Effector memory CD4-positive, alpha-beta T cell (primary cell): ENCODE results near the gene DCDC2B.
A peak's percentile ranks its signal among the peaks of the same experiment; 100 is the strongest.
"Not testable (repeated sequence)": the region's sequence is repeated elsewhere in the genome, so short reads cannot be mapped to it uniquely, and the experiment has no call there.

ENCODE experiments used
- DNase-seq, 3 donors: peaks; one replicate each; pipeline ENCODE4 v3.0.0-alpha.2; 2020
- H3K27ac ChIP-seq: 2 replicates; pipeline ENCODE4 v1.7.0; 2013; ENCODE audit warnings: mild to moderate bottlenecking, low read length, moderate library complexity; ENCODE audit not compliant: insufficient read depth, poor library complexity, severe bottlenecking
- H3K27me3 ChIP-seq: replicated peaks from 2 replicates; pipeline ENCODE4 v1.7.0; 2013; ENCODE audit warnings: mild to moderate bottlenecking, low read length; ENCODE audit not compliant: insufficient read depth, control insufficient read depth, poor library complexity, severe bottlenecking
- H3K36me3 ChIP-seq: 2 replicates; pipeline ENCODE4 v1.7.0; 2013; ENCODE audit warnings: mild to moderate bottlenecking, low read length, moderate library complexity; ENCODE audit not compliant: control insufficient read depth, insufficient read depth
- H3K4me1 ChIP-seq: 2 replicates; pipeline ENCODE4 v1.7.0; 2013; ENCODE audit warnings: low read length, mild to moderate bottlenecking; ENCODE audit not compliant: control insufficient read depth, insufficient read depth, poor library complexity, severe bottlenecking
- H3K4me3 ChIP-seq: 2 replicates; pipeline ENCODE4 v1.7.0; 2013; ENCODE audit warnings: low read length, low read depth, mild to moderate bottlenecking; ENCODE audit not compliant: insufficient read depth, poor library complexity, severe bottlenecking
- H3K9me3 ChIP-seq: 2 replicates; pipeline ENCODE4 v1.7.0; 2013; ENCODE audit warnings: mild to moderate bottlenecking, low read length, moderate library complexity; ENCODE audit not compliant: control insufficient read depth
- total RNA-seq, 3 donors: gene quantifications; one replicate each; lab custom pipeline; 2026; lab: John Stamatoyannopoulos, UW

DCDC2B gene
- 0 to 0.19 (median 0.17) reads per million in 3 donors for total RNA-seq

DNA sequence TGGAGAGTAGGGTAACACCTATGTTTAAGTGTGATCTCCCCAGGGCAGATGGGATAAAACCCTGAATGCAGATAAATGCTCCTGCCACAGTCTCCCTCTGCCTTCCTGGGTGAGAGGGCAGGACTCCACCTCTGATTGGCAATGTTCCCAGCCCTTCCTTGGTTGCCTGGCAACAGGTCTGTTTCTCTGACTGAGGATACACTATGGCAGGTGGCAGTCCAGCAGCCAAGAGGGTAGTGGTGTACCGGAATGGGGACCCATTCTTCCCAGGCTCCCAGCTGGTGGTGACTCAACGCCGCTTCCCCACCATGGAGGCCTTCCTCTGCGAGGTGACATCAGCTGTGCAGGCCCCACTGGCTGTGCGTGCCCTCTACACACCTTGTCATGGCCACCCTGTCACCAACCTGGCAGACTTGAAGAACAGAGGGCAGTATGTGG lies at the start of gene DCDC2B:
Gene DCDC2B (plus strand): TSS at position 199 of the 438 bp plus-strand sequence. CDS start 5 bp downstream, at position 204.
- no peaks in the 10 kb centered on the region for H3K9me3 ChIP-seq
- H3K4me3 ChIP-seq, result no peak within 1 kb of the TSS
- no peak for DNase-seq
- peaks cover 14% of the 10 kb centered on the region for H3K4me1 ChIP-seq
- no peaks in the 10 kb centered on the region for H3K27me3 ChIP-seq
- H3K36me3 ChIP-seq, result no peaks in the 10 kb centered on the region
- H3K27ac ChIP-seq, result no peak within 1 kb of the TSS

DNA sequence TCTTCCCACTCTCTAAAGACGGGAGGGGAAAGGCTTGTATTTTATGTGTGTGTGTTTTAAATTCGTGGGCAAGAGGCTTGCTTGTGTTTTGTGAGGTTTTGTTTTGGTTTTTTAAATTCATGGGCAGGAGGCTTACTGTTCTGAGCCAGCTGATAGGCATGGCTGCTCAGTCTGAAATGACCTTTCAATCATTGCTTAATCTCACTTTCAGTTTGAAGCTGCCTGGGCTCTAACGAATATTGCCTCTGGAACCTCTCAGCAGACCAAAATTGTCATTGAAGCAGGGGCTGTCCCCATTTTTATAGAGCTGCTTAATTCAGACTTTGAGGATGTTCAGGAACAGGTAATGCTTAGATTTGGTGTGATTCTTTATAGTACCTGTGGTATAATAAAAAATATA lies 49.7 kb upstream of the DCDC2B start:
- Histone ChIP-seq H3K27me3 (no peaks in the 10 kb centered on the region), H3K36me3 (peaks cover 77% of the 10 kb centered on the region), H3K9me3 (no peaks in the 10 kb centered on the region), H3K27ac (no peak overlapping the region), H3K4me1 (no peaks in the 10 kb centered on the region), H3K4me3 (no peak overlapping the region)
- DNase-seq, result no peak

DNA sequence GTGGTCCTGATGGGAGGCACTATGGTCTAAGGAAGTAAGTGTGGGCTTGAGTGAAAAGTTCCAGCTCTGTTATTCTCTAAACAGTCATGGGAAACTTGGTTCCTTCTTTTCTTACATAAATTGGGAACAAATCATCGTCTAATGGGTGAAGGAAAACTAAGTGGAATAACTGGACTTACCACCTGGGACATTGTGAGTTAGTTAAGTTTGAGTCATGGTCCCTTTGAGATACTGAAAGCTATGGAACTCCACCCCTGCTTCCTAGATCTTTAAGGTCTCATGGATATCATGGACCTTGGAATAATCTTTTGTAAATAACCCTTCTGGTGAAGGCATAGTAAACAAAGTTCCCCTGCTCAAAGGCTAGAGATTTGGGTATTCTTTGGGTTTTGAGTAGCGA lies 45.5 kb upstream of the DCDC2B start:
- Histone ChIP-seq H3K36me3 (peaks cover 61% of the 10 kb centered on the region), H3K27ac (no peak overlapping the region), H3K4me1 (no peaks in the 10 kb centered on the region), H3K27me3 (no peaks in the 10 kb centered on the region), H3K9me3 (no peaks in the 10 kb centered on the region), H3K4me3 (no peak overlapping the region)
- DNase-seq, result no peak

DNA sequence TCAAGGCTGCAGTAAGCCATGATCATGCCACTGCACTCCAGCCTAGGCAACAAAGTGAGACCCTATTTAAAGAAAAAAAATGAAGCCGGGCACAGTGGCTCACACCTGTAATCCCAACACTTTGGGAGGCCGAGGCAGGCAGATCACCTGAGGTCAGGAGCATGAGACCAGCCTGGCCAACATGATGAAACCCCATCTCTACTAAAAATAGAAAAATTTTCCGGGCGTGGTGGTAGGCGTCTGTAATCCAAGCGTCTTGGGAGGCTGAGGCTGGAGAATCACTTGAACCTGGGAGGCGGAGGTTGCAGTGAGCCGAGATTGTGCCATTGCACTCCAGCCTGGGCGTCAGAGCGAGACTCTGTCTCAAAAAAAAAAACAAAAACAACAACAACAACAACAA lies 43.3 kb upstream of the DCDC2B start:
- not testable (repeated sequence) for H3K27me3 ChIP-seq, H3K27ac ChIP-seq, H3K4me1 ChIP-seq, DNase-seq, H3K9me3 ChIP-seq, H3K4me3 ChIP-seq
- peaks cover 62% of the 10 kb centered on the region for H3K36me3 ChIP-seq

DNA sequence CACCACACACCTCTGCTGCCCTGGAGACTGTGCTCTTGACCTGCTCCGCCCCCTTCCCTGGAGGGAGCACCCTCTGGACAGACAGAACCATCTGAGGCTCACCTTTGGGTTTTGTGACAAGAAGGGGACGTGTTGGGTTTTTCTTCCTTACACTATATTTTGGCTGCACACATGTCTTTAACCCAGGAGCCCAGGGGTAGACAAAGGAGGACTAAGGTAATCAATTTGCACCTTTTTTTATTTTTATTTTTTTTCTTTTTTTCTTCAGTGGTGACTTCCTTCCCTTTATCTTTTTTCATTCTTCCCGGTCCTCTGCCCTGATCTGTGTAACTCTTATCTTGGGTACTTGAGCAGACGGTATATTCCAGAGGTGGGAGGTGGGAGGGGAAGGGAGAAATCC lies 37.9 kb upstream of the DCDC2B start:
- no peaks in the 10 kb centered on the region for H3K9me3 ChIP-seq
- H3K36me3 ChIP-seq, result peaks cover 47% of the 10 kb centered on the region
- DNase-seq, result no peak
- H3K27me3 ChIP-seq, result no peaks in the 10 kb centered on the region
- H3K27ac ChIP-seq, result no peak overlapping the region
- H3K4me1 ChIP-seq, result no peaks in the 10 kb centered on the region
- no peak overlapping the region for H3K4me3 ChIP-seq

DNA sequence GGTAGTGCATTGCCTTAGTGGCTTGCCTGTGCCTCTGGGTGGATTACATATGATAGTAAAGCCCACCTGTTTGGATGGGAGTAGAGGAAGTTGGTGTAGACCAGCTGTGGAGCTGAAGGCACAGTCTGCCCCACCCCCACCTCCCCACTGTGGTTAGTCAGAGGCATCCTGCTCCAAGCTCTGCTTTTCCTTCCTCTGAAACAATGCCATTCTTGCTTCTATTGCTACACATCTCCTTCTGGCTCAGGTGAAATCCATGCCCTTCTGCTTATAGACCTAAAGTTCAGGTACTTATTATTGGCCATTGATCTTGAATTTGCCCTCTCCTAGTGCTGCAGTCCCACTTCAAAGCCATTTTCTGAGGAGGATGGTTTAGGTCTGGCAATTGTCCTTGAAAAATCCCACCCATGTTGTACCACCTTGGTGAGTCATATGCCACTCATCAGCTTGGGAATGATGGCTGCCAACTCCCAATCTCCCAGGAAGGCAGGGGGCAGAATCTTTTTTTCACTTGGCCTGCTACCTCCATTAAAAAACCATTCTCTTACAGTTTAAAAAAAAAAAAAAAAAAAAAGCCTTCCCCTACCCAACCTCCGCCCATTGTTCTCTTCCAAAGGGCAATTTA lies 36.2 kb upstream of the DCDC2B start:
- Histone ChIP-seq H3K27me3 (no peaks in the 10 kb centered on the region), H3K27ac (no peak overlapping the region), H3K4me3 (no peak overlapping the region), H3K9me3 (no peaks in the 10 kb centered on the region), H3K36me3 (peaks cover 37% of the 10 kb centered on the region), H3K4me1 (no peaks in the 10 kb centered on the region)
- DNase-seq, result no peak

DNA sequence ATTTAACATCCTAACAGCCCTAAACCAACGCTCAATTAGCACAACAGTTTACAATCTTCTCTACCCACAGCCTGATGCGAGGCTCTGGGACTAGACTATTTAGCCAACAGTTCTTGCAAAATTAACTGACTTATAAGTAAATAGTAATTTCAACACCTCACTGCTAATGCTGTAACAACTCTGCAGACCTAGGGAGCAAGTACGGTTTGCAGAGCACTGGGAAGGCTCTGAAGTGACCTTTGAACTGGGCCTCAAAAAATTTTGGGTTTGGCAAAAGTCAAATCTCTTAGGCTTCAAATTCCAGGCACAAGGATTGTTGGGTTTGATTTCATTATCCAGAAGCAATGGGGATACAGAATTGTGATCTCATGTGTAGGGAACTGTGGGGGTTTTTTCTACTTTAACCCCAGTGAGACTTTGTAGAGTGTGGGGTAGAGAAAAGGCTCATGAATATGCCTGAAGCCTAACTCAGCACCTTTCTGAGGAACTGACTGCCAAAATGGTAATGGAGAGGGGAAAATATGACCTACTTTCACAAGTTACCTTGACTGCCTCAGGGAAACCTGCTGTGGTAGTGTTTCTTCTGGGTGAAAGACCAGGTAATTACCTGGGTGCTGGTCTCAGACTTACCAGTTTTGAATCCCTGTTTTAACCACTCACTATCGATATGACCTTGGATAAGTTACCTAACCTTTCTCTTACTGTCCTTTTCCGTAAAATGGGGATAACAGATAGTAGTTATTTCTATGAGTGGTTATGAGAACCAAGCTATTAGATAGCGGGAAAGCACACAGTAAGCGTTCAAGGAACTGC lies 30.3 kb upstream of the DCDC2B start:
- DNase-seq, result no peak
- Histone ChIP-seq H3K27me3 (no peaks in the 10 kb centered on the region), H3K4me1 (peaks cover 20% of the 10 kb centered on the region)

DNA sequence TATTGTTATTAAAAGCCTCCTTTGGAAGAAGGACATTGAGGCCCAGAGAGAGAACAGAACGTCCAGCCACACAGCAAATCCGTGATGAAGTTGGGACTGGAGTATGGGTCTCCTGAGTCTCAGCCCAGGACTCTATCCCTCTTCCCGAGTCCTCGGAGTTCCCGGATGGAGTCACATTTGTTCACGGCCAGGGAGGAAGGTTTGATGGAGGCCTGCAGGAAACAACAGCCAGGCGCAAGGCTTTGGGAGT lies 29.8 kb upstream of the DCDC2B start:
- Histone ChIP-seq H3K9me3 (no peaks in the 10 kb centered on the region), H3K36me3 (peaks cover 14% of the 10 kb centered on the region), H3K27ac (peak overlapping the region; percentile 82), H3K27me3 (no peaks in the 10 kb centered on the region), H3K4me1 (peaks cover 20% of the 10 kb centered on the region), H3K4me3 (peak overlapping the region; percentile 78)
- DNase-seq, result no peak

More for the DNA sequence above, 30.3 kb upstream of the DCDC2B start:
- H3K27ac ChIP-seq, result peak overlapping the region; percentile 82
- no peaks in the 10 kb centered on the region for H3K9me3 ChIP-seq
- H3K36me3 ChIP-seq, result peaks cover 9% of the 10 kb centered on the region
- no peak overlapping the region for H3K4me3 ChIP-seq

DNA sequence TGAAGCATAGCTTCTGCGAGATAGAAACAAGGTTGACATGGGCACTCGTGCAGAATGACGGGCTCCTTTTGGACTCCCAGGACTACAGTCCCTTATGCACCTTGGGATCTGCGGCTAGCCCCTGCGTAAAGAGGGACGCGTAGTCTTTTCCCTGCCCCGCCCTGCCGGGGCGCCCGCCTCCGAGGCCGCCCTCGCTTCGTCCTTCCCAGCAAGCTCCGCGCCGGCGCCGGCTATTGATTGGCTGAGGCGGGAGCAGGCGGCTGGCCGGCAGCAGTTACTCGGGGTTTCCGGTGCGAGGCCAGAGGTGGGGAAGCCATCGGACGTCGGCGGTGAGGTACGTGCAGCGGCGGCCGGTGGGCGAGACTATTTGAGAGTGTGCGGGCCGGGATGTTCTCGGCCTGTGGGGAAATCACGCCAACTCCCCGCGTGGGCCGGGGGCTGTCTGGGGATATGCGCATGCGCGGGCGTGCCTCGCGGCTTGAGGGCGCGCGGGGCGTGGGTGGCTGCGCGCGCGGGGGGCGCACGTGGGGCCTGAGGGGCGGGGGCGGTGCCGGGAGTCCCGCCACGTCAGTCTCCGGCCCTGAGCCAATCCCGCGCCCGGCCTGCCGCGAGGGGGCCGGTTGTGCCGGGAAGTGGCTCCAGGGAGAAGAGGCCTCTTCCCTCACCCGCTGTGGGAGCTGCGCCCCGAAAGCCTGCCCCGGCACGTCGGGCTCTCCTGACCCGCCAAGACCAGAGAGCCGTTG lies 29.3 kb upstream of the DCDC2B start, which contains the start of gene TXLNA:
Gene TXLNA (plus strand): TSS at position 233 of the 743 bp plus-strand sequence. CDS start 671 bp downstream, outside the sequence.
- Histone ChIP-seq H3K4me1 (peaks cover 20% of the 10 kb centered on the region), H3K4me3 (peak within 1 kb of the TSS; percentile 78), H3K9me3 (no peaks in the 10 kb centered on the region), H3K36me3 (peaks cover 19% of the 10 kb centered on the region), H3K27ac (peak within 1 kb of the TSS; percentile 82), H3K27me3 (no peaks in the 10 kb centered on the region)
- DNase-seq, result peak; percentile 79 to 83 (median 80)
